SK-N-SH treated with all-trans-retinoic acid at 6 μM for 48 hours (cell line): Measurements from ENCODE around the gene CCT7.

Experiments used
- ATAC-seq: fragments of 200-7000 bp; cut with Tn5 transposase; 3 replicates; pipeline ENCODE4 v1.9.1; 2020; ENCODE audit warnings: mild to moderate bottlenecking, moderate library complexity
- ARNTL ChIP-seq: fragments of 450-650 bp; formaldehyde crosslinking; IDR thresholded peaks from 2 replicates; pipeline ENCODE4 v1.5.0; 2020; ENCODE audit warnings: low read depth, mild to moderate bottlenecking, moderate library complexity, borderline replicate concordance
- BACH2 ChIP-seq: fragments of 250-450 bp; sonication (Bioruptor Pico); IDR thresholded peaks from 2 replicates; pipeline ENCODE4 v1.9.0; 2021; ENCODE audit warnings: mild to moderate bottlenecking, borderline replicate concordance
- CREB5 ChIP-seq: fragments of 250-450 bp; sonication (Bioruptor Pico); IDR thresholded peaks from 2 replicates; pipeline ENCODE4 v1.5.1; 2020; ENCODE audit warnings: low read depth, mild to moderate bottlenecking, moderate library complexity
- CSDC2 ChIP-seq: fragments of 250-450 bp; sonication (Bioruptor Pico); IDR thresholded peaks from 2 replicates; pipeline ENCODE4 v1.5.0; 2020; ENCODE audit warnings: mild to moderate bottlenecking, moderate library complexity
- CSRNP3 ChIP-seq: fragments of 250-450 bp; sonication (Bioruptor Pico); IDR thresholded peaks from 2 replicates; pipeline ENCODE4 v1.5.1; 2021; ENCODE audit warnings: mild to moderate bottlenecking, moderate library complexity
- ESRRG ChIP-seq: fragments of 250-450 bp; sonication (Bioruptor Pico); IDR thresholded peaks from 2 replicates; pipeline ENCODE4 v1.6.1; 2021; ENCODE audit warnings: mild to moderate bottlenecking
- GLIS3 ChIP-seq: fragments of 250-450 bp; sonication (Bioruptor Pico); IDR thresholded peaks from 2 replicates; pipeline ENCODE4 v1.5.0; 2020; ENCODE audit warnings: mild to moderate bottlenecking, moderate library complexity
- ISL1 ChIP-seq: fragments of 250-450 bp; sonication (Bioruptor Pico); IDR thresholded peaks from 2 replicates; pipeline ENCODE4 v2.1.2; 2022; ENCODE audit warnings: mild to moderate bottlenecking, moderate library complexity
- OSR1 ChIP-seq: fragments of 250-450 bp; sonication (Bioruptor Pico); IDR thresholded peaks from 2 replicates; pipeline ENCODE4 v1.8.0; 2022; ENCODE audit warnings: moderate library complexity, mild to moderate bottlenecking, inconsistent platforms
- PATZ1 ChIP-seq: fragments of 250-450 bp; sonication (Bioruptor Pico); IDR thresholded peaks from 2 replicates; pipeline ENCODE4 v1.8.0; 2020; ENCODE audit warnings: mild to moderate bottlenecking, moderate library complexity, borderline replicate concordance
- POU6F1 ChIP-seq: fragments of 250-450 bp; sonication (Bioruptor Pico); IDR thresholded peaks from 2 replicates; pipeline ENCODE4 v1.8.0; 2021; ENCODE audit warnings: low read depth, mild to moderate bottlenecking, moderate library complexity, borderline replicate concordance
- PPARA ChIP-seq: fragments of 250-450 bp; sonication (Bioruptor Pico); IDR thresholded peaks from 2 replicates; pipeline ENCODE4 v1.5.0; 2020; ENCODE audit warnings: mild to moderate bottlenecking, borderline replicate concordance
- RARB ChIP-seq: fragments of 250-450 bp; sonication (Bioruptor Pico); IDR thresholded peaks from 2 replicates; pipeline ENCODE4 v1.8.0; 2021; ENCODE audit warnings: mild to moderate bottlenecking, moderate library complexity
- SNAI2 ChIP-seq: fragments of 250-450 bp; sonication (Bioruptor Pico); IDR thresholded peaks from 2 replicates; pipeline ENCODE4 v1.5.0; 2020; ENCODE audit warnings: mild to moderate bottlenecking, moderate library complexity
- TCF4 ChIP-seq: fragments of 250-450 bp; sonication (Bioruptor Pico); IDR thresholded peaks from 2 replicates; pipeline ENCODE4 v1.8.0; 2021; ENCODE audit warnings: mild to moderate bottlenecking, moderate library complexity, borderline replicate concordance
- TOX ChIP-seq: fragments of 250-450 bp; sonication (Bioruptor Pico); IDR thresholded peaks from 2 replicates; pipeline ENCODE4 v1.8.0; 2021; ENCODE audit warnings: mild to moderate bottlenecking, moderate library complexity, borderline replicate concordance
- TSHZ2 ChIP-seq: fragments of 250-450 bp; sonication (Bioruptor Pico); IDR thresholded peaks from 2 replicates; pipeline ENCODE4 v1.5.0; 2020; ENCODE audit warnings: mild to moderate bottlenecking, moderate library complexity
- ZC3H10 ChIP-seq: fragments of 250-450 bp; sonication (Bioruptor Pico); IDR thresholded peaks from 2 replicates; pipeline ENCODE4 v1.5.1; 2021; ENCODE audit warnings: mild to moderate bottlenecking, moderate library complexity
- ZFP3 ChIP-seq: fragments of 250-450 bp; sonication (Bioruptor Pico); IDR thresholded peaks from 2 replicates; pipeline ENCODE4 v1.5.0; 2020; ENCODE audit warnings: mild to moderate bottlenecking, moderate library complexity
- ZFP30 ChIP-seq: fragments of 450-650 bp; formaldehyde crosslinking; IDR thresholded peaks from 2 replicates; pipeline ENCODE4 v1.5.0; 2022; ENCODE audit warnings: mild to moderate bottlenecking, moderate library complexity
- ZNF565 ChIP-seq: fragments of 450-650 bp; formaldehyde crosslinking; conservative IDR thresholded peaks from 2 replicates; pipeline ENCODE4 v1.5.0; 2020; ENCODE audit warnings: low read depth, mild to moderate bottlenecking, moderate library complexity
- ZNF70 ChIP-seq: fragments of 450-650 bp; formaldehyde crosslinking; IDR thresholded peaks from 2 replicates; pipeline ENCODE4 v1.5.0; 2020; ENCODE audit warnings: mild to moderate bottlenecking, moderate library complexity
- ZNF8 ChIP-seq: fragments of 450-650 bp; formaldehyde crosslinking; IDR thresholded peaks from 2 replicates; pipeline ENCODE4 v1.5.0; 2020; ENCODE audit warnings: mild to moderate bottlenecking, moderate library complexity

The CCT7 gene

GRCh38 chr2:73292906-73293533 is 58.9 kb downstream of the CCT7 start:
- no peak; the same call in 2 of the 3 replicates for ATAC-seq
- TF ChIP-seq POU6F1 (CRISPR knock-in tag), result no peak

GRCh38 chr2:73293534-73294171 is 59.5 kb downstream of the CCT7 start, which contains the start of gene EGR4:
EGR4 (minus strand) TSS chr2:73293548; CDS start chr2:73293317, 231 bp downstream.
- peak; percentile 71 for ATAC-seq
- TF ChIP-seq TOX (CRISPR knock-in tag) (no peak), ZNF70 (no peak), RARB (no peak), ISL1 (CRISPR knock-in tag) (no peak), ZC3H10 (no peak), ZFP3 (no peak), GLIS3 (CRISPR knock-in tag) (no peak), PATZ1 (CRISPR knock-in tag) (no peak), ZNF8 (no peak), TCF4 (CRISPR knock-in tag) (no peak), ZNF565 (CRISPR knock-in tag) (no peak), BACH2 (CRISPR knock-in tag) (no peak), ESRRG (no peak), ZFP30 (CRISPR knock-in tag) (no peak), TSHZ2 (no peak), CSDC2 (CRISPR knock-in tag) (no peak), POU6F1 (CRISPR knock-in tag) (no peak), SNAI2 (CRISPR knock-in tag) (no peak), OSR1 (CRISPR knock-in tag) (no peak), CSRNP3 (CRISPR knock-in tag) (no peak)
- TF ChIP-seq, all 23 proteins: peak for 0

GRCh38 chr2:73294239-73294638 is 60.1 kb downstream of the CCT7 start:
- ATAC-seq, result no peak
- TF ChIP-seq PPARA, result no peak
- no peak for TF ChIP-seq BACH2 (CRISPR knock-in tag)
- no peak for TF ChIP-seq ISL1 (CRISPR knock-in tag)
- no peak for TF ChIP-seq CREB5 (CRISPR knock-in tag)
- no peak for TF ChIP-seq ARNTL
- TF ChIP-seq ZNF565 (CRISPR knock-in tag), result no peak
- no peak for TF ChIP-seq TOX (CRISPR knock-in tag)
- no peak for TF ChIP-seq TCF4 (CRISPR knock-in tag)
- no peak for TF ChIP-seq ESRRG
- no peak for TF ChIP-seq RARB
- TF ChIP-seq POU6F1 (CRISPR knock-in tag), result no peak
- TF ChIP-seq CSRNP3 (CRISPR knock-in tag), result no peak
